GM12874 (cell line): Measurements from ENCODE around the gene P2RX2.

Source experiments
- CTCF ChIP-seq: IDR thresholded peaks from 2 replicates; pipeline ENCODE4 v1.5.1; 2011; ENCODE audit warnings: low read depth, mild to moderate bottlenecking, control low read depth, low read length, moderate library complexity; ENCODE audit not compliant: insufficient read depth

The P2RX2 gene

DNA sequence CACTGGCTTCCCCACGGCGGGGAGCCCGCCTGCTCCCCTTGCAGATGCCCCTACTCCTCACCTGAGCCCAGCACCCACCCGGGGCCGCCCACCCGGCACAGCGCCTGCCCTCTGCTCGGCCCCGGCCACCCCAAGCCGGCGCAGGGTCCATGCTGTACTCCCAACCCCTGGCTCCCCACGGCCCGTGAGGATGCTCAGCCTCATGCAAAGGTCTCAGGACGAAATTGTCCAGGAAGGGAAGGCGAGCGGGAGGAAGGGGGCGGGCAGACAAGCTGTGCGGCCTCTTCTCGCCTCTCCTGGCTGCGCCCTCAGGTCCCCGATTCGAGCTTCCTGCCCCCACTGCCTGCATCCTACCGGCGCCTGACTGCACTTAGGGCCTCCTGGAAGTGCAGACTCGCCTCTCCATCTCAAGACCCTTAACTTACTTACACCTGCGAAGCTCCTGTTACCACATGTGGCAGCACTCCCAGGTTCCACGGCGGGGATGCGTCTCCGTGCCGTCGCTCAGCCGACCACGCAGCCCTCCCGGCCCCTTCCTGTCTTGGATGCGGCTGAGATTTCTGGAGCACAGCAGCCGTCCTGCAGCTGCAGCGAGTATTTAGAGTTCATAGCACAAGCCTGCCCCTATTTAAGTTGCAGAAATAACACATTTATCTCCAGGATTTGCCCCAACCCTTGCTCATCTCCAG, 26.1 kb upstream of the P2RX2 start:
- no peak for TF ChIP-seq CTCF

- TF ChIP-seq CTCF: no peak
These were observed 25.5 kb upstream of the P2RX2 start for GRCh38 chr12:132593071-132593470.

DNA sequence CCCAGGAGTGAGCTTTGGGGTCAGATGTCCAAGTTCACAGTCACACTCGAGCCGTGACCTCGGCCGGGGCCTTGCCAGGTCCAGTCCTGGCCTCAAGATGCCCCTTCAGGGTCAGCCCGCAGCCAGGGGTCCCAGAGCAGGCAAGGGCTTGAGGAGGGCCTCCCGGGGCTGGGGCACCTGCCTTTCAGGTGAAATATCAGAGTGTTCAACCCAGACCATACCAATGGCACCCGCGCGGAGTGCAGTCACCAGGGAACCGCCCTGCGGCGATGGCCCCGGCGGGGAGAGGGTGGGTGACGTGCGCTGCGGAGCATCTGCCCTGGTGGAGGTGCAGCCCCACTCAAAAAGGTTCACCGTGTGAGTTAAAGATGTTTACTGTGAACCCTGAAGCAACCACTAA, 25.1 kb upstream of the P2RX2 start:
- TF ChIP-seq CTCF: no peak

DNA sequence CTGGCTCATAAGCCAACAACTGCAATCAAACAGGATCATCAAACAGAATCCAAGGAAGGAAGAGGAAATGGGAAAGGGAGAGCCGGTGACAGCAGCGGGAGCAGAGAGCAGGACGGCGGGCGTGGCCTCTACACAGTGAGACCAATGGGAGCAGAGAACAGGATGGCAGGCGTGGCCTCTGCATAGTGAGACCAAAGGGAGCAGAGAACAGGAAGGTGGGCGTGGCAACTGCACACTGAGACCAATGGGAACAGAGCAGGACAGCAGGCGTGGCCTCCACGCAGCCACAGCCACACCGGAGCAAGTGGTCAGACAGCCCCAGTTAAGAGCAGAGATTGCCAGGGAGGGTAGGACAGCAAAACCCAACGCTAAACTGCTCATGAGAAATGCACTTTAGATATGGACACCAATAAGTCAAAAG, 24.6 kb upstream of the P2RX2 start:
- TF ChIP-seq CTCF: no peak

DNA sequence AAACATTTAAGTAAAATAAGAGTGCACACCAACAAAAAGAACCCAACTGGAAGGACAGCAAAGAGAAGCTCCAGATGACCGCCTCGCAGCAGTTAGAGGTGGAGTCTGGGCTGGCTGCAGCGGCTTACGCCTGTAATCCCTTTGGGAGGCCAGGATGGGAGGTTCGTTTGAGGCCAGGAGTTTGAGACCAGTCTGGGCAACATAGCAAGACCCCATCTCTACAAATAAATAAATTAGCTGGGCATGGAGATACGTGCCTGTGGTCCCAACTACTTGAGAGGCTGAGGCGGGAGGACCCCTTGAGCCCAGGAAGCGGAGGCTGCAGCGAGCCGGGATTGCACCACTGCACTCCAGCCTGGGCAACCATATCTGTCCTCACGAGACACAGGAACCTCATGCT, 23.4 kb upstream of the P2RX2 start:
- TF ChIP-seq CTCF: no peak

- no peak for TF ChIP-seq CTCF
These were observed 22.6 kb upstream of the P2RX2 start for GRCh38 chr12:132596016-132596415.

DNA sequence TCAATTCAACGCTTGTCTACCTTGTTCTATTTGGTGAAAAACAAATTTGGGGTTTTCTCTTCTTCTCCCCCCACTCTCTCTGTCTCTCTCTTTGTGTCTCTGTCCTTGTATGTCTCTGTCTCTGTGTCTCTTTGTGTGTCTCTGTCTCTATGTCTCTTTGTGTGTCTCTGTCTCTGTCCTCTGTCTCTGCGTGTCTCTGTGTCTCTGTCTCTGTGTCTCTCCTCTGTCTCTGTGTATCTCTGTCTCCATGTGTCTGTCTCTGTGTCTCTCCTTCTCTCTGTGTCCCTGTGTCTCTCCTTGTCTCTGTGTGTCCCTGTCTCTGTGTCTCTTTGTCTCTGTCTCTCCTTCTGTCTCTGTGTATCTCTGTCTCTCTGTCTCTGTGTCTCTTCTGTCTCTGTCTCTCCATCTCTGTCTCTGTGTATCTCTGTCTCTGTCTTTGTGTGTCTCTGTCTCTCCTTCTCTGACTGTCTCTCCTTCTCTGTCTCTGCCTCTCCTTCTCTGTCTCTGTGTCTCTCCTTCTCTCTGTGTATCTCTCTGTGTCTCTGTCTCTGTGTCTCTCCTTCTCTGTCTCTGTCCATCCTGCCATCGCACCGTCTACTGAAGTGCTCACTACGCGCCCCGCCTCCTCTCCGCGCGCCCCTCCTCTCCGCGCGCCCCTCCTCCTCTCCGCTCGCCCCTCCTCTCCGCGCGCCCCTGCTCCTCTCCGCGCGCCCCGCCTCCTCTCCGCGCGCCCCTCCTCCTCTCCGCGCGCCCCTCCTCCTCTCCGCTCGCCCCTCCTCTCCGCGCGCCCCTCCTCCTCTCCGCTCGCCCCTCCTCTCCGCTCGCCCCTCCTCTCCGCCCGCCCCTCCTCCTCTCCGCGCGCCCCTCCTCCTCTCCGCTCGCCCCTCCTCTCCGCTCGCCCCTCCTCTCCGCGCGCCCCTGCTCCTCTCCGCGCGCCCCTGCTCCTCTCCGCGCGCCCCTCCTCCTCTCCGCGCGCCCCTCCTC, 21.0 kb upstream of the P2RX2 start:
- no peak for TF ChIP-seq CTCF
